ENCODE measurements around the gene TUB.

TUB gene

GRCh38 chr11:8080674-8081590, at the start of gene TUB:
Gene TUB (plus strand): TSS chr11:8081211. CDS start chr11:8081511, 300 bp downstream.
- no peak for DNase-seq

GRCh38 chr11:8031248-8032115, 49.5 kb upstream of the TUB start:
- no peak for DNase-seq

- no peak for DNase-seq
Observed at GRCh38 chr11:8032122-8032521, 48.9 kb upstream of the TUB start.

- no peak for DNase-seq
Observed at GRCh38 chr11:8032576-8033304, 48.3 kb upstream of the TUB start.

GRCh38 chr11:8033305-8034105, 47.5 kb upstream of the TUB start:
- peak; percentile 22 for DNase-seq

- no peak for DNase-seq
Observed at GRCh38 chr11:8034106-8034585, 46.9 kb upstream of the TUB start.

- DNase-seq: no peak
Observed at GRCh38 chr11:8034604-8035190, 46.3 kb upstream of the TUB start.

GRCh38 chr11:8035200-8035855, 45.7 kb upstream of the TUB start:
- DNase-seq: no peak

- DNase-seq: no peak
Observed at GRCh38 chr11:8036002-8036802, 44.8 kb upstream of the TUB start.

- no peak for DNase-seq
Observed at GRCh38 chr11:8036986-8037385, 44.0 kb upstream of the TUB start.

- DNase-seq: no peak
Observed at GRCh38 chr11:8038393-8038792, 42.6 kb upstream of the TUB start.

GRCh38 chr11:8038811-8039529, 42.0 kb upstream of the TUB start:
- no peak for DNase-seq

GRCh38 chr11:8039530-8040260, 41.3 kb upstream of the TUB start:
- DNase-seq: no peak

GRCh38 chr11:8040261-8040920, 40.6 kb upstream of the TUB start:
- DNase-seq: no peak

- DNase-seq: no peak
Observed at GRCh38 chr11:8040921-8041285, 40.1 kb upstream of the TUB start.

- DNase-seq: no peak
Observed at GRCh38 chr11:8041576-8041975, 39.4 kb upstream of the TUB start.

- DNase-seq: no peak
Observed at GRCh38 chr11:8043756-8044155, 37.3 kb upstream of the TUB start.

- no peak for DNase-seq
Observed at GRCh38 chr11:8045839-8046238, 35.2 kb upstream of the TUB start.
